H1 (cell line): ENCODE measurements around the gene ME1. TPM values are rescaled to one million over a fixed set of nuclear protein-coding genes. Genes with fewer than 3 reads are reported as not detected.

Experiments used
- CTCF ChIA-PET: fragments of 300-600 bp; sonication (Branson Sonifier 250); formaldehyde crosslinking; loops from one replicate; lab custom pipeline; 2021; ENCODE audit not compliant: partially characterized antibody; lab: Charles Lee
- POLR2A ChIA-PET: fragments of 300-600 bp; sonication (Branson Sonifier 250); formaldehyde crosslinking; loops from one replicate; lab custom pipeline; 2021; ENCODE audit warnings: inconsistent platforms; ENCODE audit not compliant: partially characterized antibody; lab: Charles Lee
- DNase-seq, 2 experiments: peaks; one replicate each; pipeline versions ENCODE4 v3.0.0 to v3.0.0-alpha.2; 2010 to 2022; ENCODE audit warnings: low spot score in 2 of 2, low read depth in 1 of 2, mixed read lengths in 1 of 2
- FAIRE-seq: peaks from 2 replicates; lab custom pipeline; 2011; peaks lifted over from hg19 to GRCh38; lab: Jason Lieb, UNC
- H2AFZ ChIP-seq: 2 replicates; pipeline ENCODE4 v1.8.1; 2012; ENCODE audit warnings: low read length, inconsistent platforms
- H2AK5ac ChIP-seq: 2 replicates; pipeline ENCODE4 v1.6.1; 2013; ENCODE audit warnings: low read depth, low read length
- H2BK120ac ChIP-seq: replicated peaks from 2 replicates; pipeline ENCODE3; 2013; ENCODE audit warnings: low read depth, low read length, inconsistent platforms
- H2BK12ac ChIP-seq: 2 replicates; pipeline ENCODE4 v1.6.1; 2013; ENCODE audit warnings: low read depth, low read length
- H2BK15ac ChIP-seq: 2 replicates; pipeline ENCODE4 v1.6.1; 2013; ENCODE audit warnings: low read length
- H2BK20ac ChIP-seq: 2 replicates; pipeline ENCODE4 v1.6.1; 2013; ENCODE audit warnings: low read length
- H2BK5ac ChIP-seq: 2 replicates; pipeline ENCODE4 v1.6.1; 2013; ENCODE audit warnings: low read depth, low read length
- H3K14ac ChIP-seq: 2 replicates; pipeline ENCODE4 v1.6.1; 2013; ENCODE audit warnings: inconsistent platforms; ENCODE audit not compliant: insufficient read length
- H3K18ac ChIP-seq: 2 replicates; pipeline ENCODE4 v1.6.1; 2013; ENCODE audit warnings: low read length; ENCODE audit errors: extremely low read depth
- H3K23ac ChIP-seq: 2 replicates; pipeline ENCODE4 v1.6.1; 2013; ENCODE audit warnings: inconsistent platforms; ENCODE audit not compliant: insufficient read length
- H3K23me2 ChIP-seq: 2 replicates; pipeline ENCODE4 v1.6.1; 2013; ENCODE audit warnings: low read depth, low read length
- H3K27ac ChIP-seq: 2 replicates; pipeline ENCODE4 v1.6.1; 2011; ENCODE audit warnings: low read depth, low read length, inconsistent platforms
- H3K27me3 ChIP-seq, 4 experiments: replicated peaks in 1 of 4; 1 replicate in 1 of 4; 2 replicates in 3 of 4; pipeline versions ENCODE4 v1.6.1 to v1.8.1; 2011 to 2013; ENCODE audit warnings: low read length in 3 of 4, mild to moderate bottlenecking in 3 of 4, inconsistent platforms in 2 of 4, mixed read lengths in 2 of 4, moderate library complexity in 1 of 4; ENCODE audit not compliant: control insufficient read depth in 3 of 4, insufficient read depth in 3 of 4; ENCODE audit errors: extremely low read depth in 1 of 4
- H3K36me3 ChIP-seq, 4 experiments: 2 replicates each; pipeline versions ENCODE4 v1.6.1 to v1.8.1; 2011 to 2013; ENCODE audit warnings: mild to moderate bottlenecking in 4 of 4, low read length in 3 of 4, moderate library complexity in 2 of 4, control low read depth in 1 of 4, inconsistent platforms in 1 of 4; ENCODE audit not compliant: insufficient read depth in 4 of 4, control insufficient read depth in 2 of 4
- H3K4ac ChIP-seq: replicated peaks from 2 replicates; pipeline ENCODE3; 2013; ENCODE audit warnings: low read length, low read depth, mixed read lengths, inconsistent platforms; ENCODE audit not compliant: insufficient read length
- H3K4me1 ChIP-seq, 4 experiments: replicated peaks in 1 of 4; 1 replicate in 1 of 4; 2 replicates in 3 of 4; pipeline versions ENCODE4 v1.6.1 to v1.8.1; 2011 to 2013; ENCODE audit warnings: low read length in 3 of 4, inconsistent platforms in 2 of 4, mixed read lengths in 1 of 4; ENCODE audit not compliant: insufficient read depth in 4 of 4, control insufficient read depth in 3 of 4
- H3K4me2 ChIP-seq, 2 experiments: 2 replicates each; pipeline versions ENCODE4 v1.6.1 to v1.8.1; 2011 to 2013; ENCODE audit warnings: low read depth in 2 of 2, low read length in 2 of 2, control low read depth in 1 of 2, inconsistent platforms in 1 of 2, mild to moderate bottlenecking in 1 of 2; ENCODE audit not compliant: insufficient read depth in 1 of 2
- H3K4me3 ChIP-seq, 4 experiments: fragments of 200-600, 300-600 bp in 1 of 4; sonication (generic), shearing (Covaris generic), sonication (Bioruptor Twin) in 1 of 4; 2 replicates each; pipeline versions ENCODE4 v1.5.1 to v1.8.1; 2011 to 2016; ENCODE audit warnings: low read length in 4 of 4, low read depth in 3 of 4, control low read depth in 2 of 4, inconsistent platforms in 2 of 4, mild to moderate bottlenecking in 2 of 4, mixed read lengths in 1 of 4, moderate library complexity in 1 of 4; ENCODE audit not compliant: insufficient read depth in 2 of 4; ENCODE audit errors: extremely low read depth in 1 of 4
- H3K56ac ChIP-seq: replicated peaks from 2 replicates; pipeline ENCODE3; 2013; ENCODE audit warnings: low read depth, mild to moderate bottlenecking, mixed read lengths, low read length, inconsistent platforms; ENCODE audit not compliant: insufficient read length
- H3K79me1 ChIP-seq: 2 replicates; pipeline ENCODE4 v1.6.1; 2013; ENCODE audit warnings: low read depth, low read length, control low read depth
- H3K79me2 ChIP-seq, 2 experiments: 2 replicates each; pipeline versions ENCODE4 v1.6.1 to v1.8.1; 2012 to 2013; ENCODE audit warnings: low read length in 2 of 2, mild to moderate bottlenecking in 2 of 2, inconsistent platforms in 1 of 2; ENCODE audit not compliant: insufficient read depth in 2 of 2, control insufficient read depth in 1 of 2
- H3K9ac ChIP-seq, 4 experiments: replicated peaks in 1 of 4; 1 replicate in 1 of 4; 2 replicates in 3 of 4; pipeline versions ENCODE4 v1.6.1 to v1.8.1; 2011 to 2013; ENCODE audit warnings: low read depth in 3 of 4, low read length in 3 of 4, control low read depth in 2 of 4, mild to moderate bottlenecking in 2 of 4, moderate library complexity in 2 of 4, inconsistent platforms in 1 of 4; ENCODE audit errors: extremely low read depth in 1 of 4
- H3K9me3 ChIP-seq, 2 experiments: 2 replicates each; pipeline versions ENCODE4 v1.6.1 to v1.8.1; 2012 to 2013; ENCODE audit warnings: mild to moderate bottlenecking in 2 of 2, moderate library complexity in 2 of 2, control low read depth in 1 of 2, inconsistent platforms in 1 of 2, low read depth in 1 of 2, low read length in 1 of 2, mixed read lengths in 1 of 2; ENCODE audit not compliant: insufficient read depth in 2 of 2
- H4K20me1 ChIP-seq, 2 experiments: replicated peaks in 1 of 2; 2 replicates each; pipeline versions ENCODE3 to v1.8.1; 2011 to 2013; ENCODE audit warnings: inconsistent platforms in 2 of 2, low read length in 2 of 2, mild to moderate bottlenecking in 1 of 2; ENCODE audit not compliant: insufficient read depth in 2 of 2, control insufficient read depth in 1 of 2
- H4K5ac ChIP-seq: 2 replicates; pipeline ENCODE4 v1.6.1; 2013; ENCODE audit warnings: low read length, low read depth, mixed read lengths, inconsistent platforms; ENCODE audit not compliant: insufficient read length
- H4K8ac ChIP-seq: 2 replicates; pipeline ENCODE4 v1.8.0; 2013; ENCODE audit warnings: mild to moderate bottlenecking, moderate library complexity, low read length, inconsistent platforms; ENCODE audit not compliant: insufficient read depth; ENCODE audit errors: extremely low read depth
- H4K91ac ChIP-seq: replicated peaks from 2 replicates; pipeline ENCODE3; 2013; ENCODE audit warnings: low read length, mixed read lengths, inconsistent platforms; ENCODE audit not compliant: insufficient read length
- ATF3 ChIP-seq: IDR thresholded peaks from 2 replicates; pipeline ENCODE4 v1.6.1; 2011; ENCODE audit warnings: low read depth, mild to moderate bottlenecking, low read length; ENCODE audit not compliant: insufficient read depth
- CBX5 ChIP-seq: fragments of 300-800, 300-1000 bp; sonication (generic); IDR thresholded peaks from 2 replicates; pipeline ENCODE4 v1.7.1; 2016; ENCODE audit warnings: antibody characterized with exemption, low read length, low read depth
- CTBP2 ChIP-seq: IDR thresholded peaks from 2 replicates; pipeline ENCODE4 v1.7.0; 2011; ENCODE audit warnings: borderline replicate concordance, mild to moderate bottlenecking, moderate library complexity, mixed read lengths, low read length; ENCODE audit not compliant: insufficient read depth, insufficient read length
- EZH2 ChIP-seq: fragments of 200-600 bp; sonication (generic); IDR thresholded peaks from 2 replicates; pipeline ENCODE4 v1.7.1; 2012; ENCODE audit warnings: low read depth, mild to moderate bottlenecking, moderate library complexity, low read length, inconsistent platforms; ENCODE audit not compliant: severe bottlenecking
- POU5F1 ChIP-seq: IDR thresholded peaks from 2 replicates; pipeline ENCODE4 v1.6.1; 2011; ENCODE audit warnings: low read depth, mild to moderate bottlenecking, low read length, moderate library complexity
- RBBP5 ChIP-seq: IDR thresholded peaks from 2 replicates; pipeline ENCODE4 v1.7.1; 2012; ENCODE audit warnings: low read depth, mild to moderate bottlenecking, inconsistent platforms, low read length, moderate library complexity, borderline replicate concordance
- RFX5 ChIP-seq: IDR thresholded peaks from 2 replicates; pipeline ENCODE4 v1.6.1; 2011; ENCODE audit warnings: low read depth, low read length, improper control_type of control experiment, borderline replicate concordance
- SP1 ChIP-seq: IDR thresholded peaks from 2 replicates; pipeline ENCODE4 v1.6.1; 2011; ENCODE audit warnings: low read depth, low read length
- WGBS, 2 experiments: shearing (Covaris generic) in 1 of 2; methylation state at CpG; one replicate each; pipeline versions ENCODE4 v1.1.6 to v1.1.7; 2013 to 2015; ENCODE audit warnings: low lambda C conversion rate in 2 of 2, mixed read lengths in 2 of 2, inconsistent platforms in 1 of 2, low coverage in 1 of 2, missing lambda C conversion rate in 1 of 2; ENCODE audit not compliant: insufficient replicate concordance in 2 of 2, insufficient coverage in 1 of 2, insufficient read length in 1 of 2; ENCODE audit errors: extremely low coverage in 1 of 2, missing lambda C conversion rate in 1 of 2; 5-methylcytosine and 5-hydroxymethylcytosine counted together
- polyA plus RNA-seq, 7 experiments: library from polyadenylated mRNA; depleted of rRNA in 3 of 7; stranded (reverse) in 5 of 7; unstranded in 2 of 7; fragments of >200 nt in 5 of 7; fragments of 200-250 nt in 2 of 7; gene quantifications; 1 replicate in 5 of 7; 2 replicates in 1 of 7; 4 replicates in 1 of 7; pipeline versions ENCODE4 v1.2.1 to v1.2.3, GENCODE V29; 2011 to 2013; ENCODE audit warnings: missing spikeins in 2 of 7, mixed read lengths in 2 of 7
- total RNA-seq: library from RNA; stranded (reverse); fragmentation: NEBNext Ultra II Directional; extraction: Animal tissue kit (Norgen Biotek cat#: 25700); gene quantifications from 2 replicates; pipeline ENCODE4 v1.2.1, GENCODE V29; 2021

The ME1 gene
- total and polyA plus RNA-seq, 2 of the 8 experiments (the other 6 are each of a cell fraction or from before 2014, with no cell fraction given) = 1.3 to 3.9 TPM

- Histone ChIP-seq H2BK15ac (no peak overlapping the region), H2BK120ac (no peak overlapping the region), H2AFZ (no peak overlapping the region), H3K23ac (no peak overlapping the region), H3K4ac (no peak overlapping the region), H4K20me1 (no peaks in the 10 kb centered on the region), H2BK20ac (no peak overlapping the region), H3K56ac (no peak overlapping the region), H3K4me1 (no peaks in the 10 kb centered on the region), H3K79me1 (no peaks in the 10 kb centered on the region), H3K27me3 (no peaks in the 10 kb centered on the region), H3K23me2 (no peaks in the 10 kb centered on the region), H3K36me3 (no peaks in the 10 kb centered on the region), H4K8ac (no peak overlapping the region), H4K91ac (no peak overlapping the region), H3K27ac (no peak overlapping the region)
- FAIRE-seq = no peak
- no peak for DNase-seq
- TF ChIP-seq EZH2 (no peak), RBBP5 (no peak), CTBP2 (no peak), ATF3 (no peak), RFX5 (no peak), CBX5 (no peak), SP1 (no peak), POU5F1 (no peak)
- TF ChIP-seq, all 59 proteins: peak for 0
- Histone ChIP-seq H3K14ac (no peak overlapping the region), H3K9ac (no peak overlapping the region), H2BK5ac (no peak overlapping the region), H3K4me3 (no peak overlapping the region), H4K5ac (no peak overlapping the region), H2BK12ac (no peak overlapping the region), H3K18ac (no peak overlapping the region), H2AK5ac (no peak overlapping the region), H3K79me2 (no peaks in the 10 kb centered on the region), H3K9me3 (no peaks in the 10 kb centered on the region), H3K4me2 (no peak overlapping the region)
- 89% methylated on average over 3 of the region's 3 CpGs; no CpG with 5 or more reads in 1 of the 2 experiments for WGBS, 2 experiments
- ChIA-PET CTCF (interaction anchor here (0.6 to 1.9 kb wide), 4 partner anchors 16 to 280 kb away, joined by 3 to 6 read pairs (median 4); partner anchors contain the start of gene PRSS35), POLR2A (no interaction called here)
Observed at GRCh38 chr6:83470587-83470986, 39.7 kb upstream of the ME1 start.
